Pancreas (tissue), 10 donors: ENCODE data around the gene PEX16. TPM values are rescaled to one million over a fixed set of nuclear protein-coding genes. Genes with fewer than 3 reads are reported as not detected.
A peak's percentile ranks its signal among the peaks of the same experiment; 100 is the strongest.

Experiments
- ATAC-seq, 4 donors: fragments of 200-7000 bp; cut with Tn5 transposase; one replicate each; pipeline versions ENCODE4 v1.8.0 to v1.9.1; 2020; ENCODE audit warnings: mild to moderate bottlenecking in 4 of 4, moderate library complexity in 4 of 4
- DNase-seq, 6 donors: peaks; one replicate each; pipeline ENCODE4 v3.0.0-alpha.2; 2020
- FAIRE-seq: peaks from 2 replicates; lab custom pipeline; 2012; peaks lifted over from hg19 to GRCh38; lab: Jason Lieb, UNC
- H3K27ac ChIP-seq, 4 donors: fragments of 200-600 bp; sonication (generic); 1 replicate in 3 of 4; 2 replicates in 1 of 4; pipeline versions ENCODE4 v1.5.0 to v1.8.0; 2020
- H3K27me3 ChIP-seq, 4 donors: fragments of 200-600 bp; one replicate each; pipeline ENCODE4 v1.8.0; 2021
- H3K36me3 ChIP-seq, 3 donors: fragments of 200-600 bp; sonication (generic) in 1 of 3; one replicate each; pipeline versions ENCODE4 v1.5.0 to v1.8.0; 2020 to 2021
- H3K4me1 ChIP-seq, 3 donors: fragments of 200-600 bp; one replicate each; pipeline ENCODE4 v1.8.0; 2021
- H3K4me3 ChIP-seq, 4 donors: fragments of 200-600 bp; sonication (generic) in 2 of 4; one replicate each; pipeline versions ENCODE4 v1.5.0 to v1.8.0; 2020 to 2021
- H3K9me3 ChIP-seq, 4 donors: fragments of 200-600 bp; one replicate each; pipeline ENCODE4 v1.8.0; 2021
- CTCF ChIP-seq, 4 donors: fragments of 200-600 bp; sonication (generic) in 3 of 4; IDR thresholded peaks; one replicate each; pipeline versions ENCODE4 v1.5.0 to v1.8.0; 2021; ENCODE audit warnings: antibody characterized with exemption in 4 of 4
- WGBS, 2 donors: extraction: QIAGEN DNeasy Blood & Tissue Kit; methylation state at CpG; one replicate each; pipeline ENCODE4 v1.1.7; 2013; 5-methylcytosine and 5-hydroxymethylcytosine counted together
- intact Hi-C, 3 donors: fragments of 100-400 bp; cut with DNase I; formaldehyde crosslinking; loops; one replicate each; pipeline versions ENCODE4 v1.11.1 to v1.14.2; 2022
- polyA plus RNA-seq, 2 donors: library from polyadenylated mRNA; stranded (reverse); fragments of 200-250 nt; gene quantifications; one replicate each; pipeline ENCODE4 v1.2.3, GENCODE V29; 2013
- total RNA-seq, 6 donors: library from RNA; stranded (reverse); fragmentation: NEBNext Ultra II Directional in 4 of 6; extraction: Animal tissue kit (Norgen Biotek cat#: 25700) in 4 of 6; gene quantifications; one replicate each; pipeline versions ENCODE4 v1.2.1 to v1.2.4, GENCODE V29; 2021 to 2023
- donor health status: healthy with polysubstance abuse.
- donor health status: DM: no; HTN: no; CAD: no; lungs with moderate emphysema.
- donor health status: DM: no; HTN: no; CAD: no.
- donor health status: control.
- donor health status: control.
- donor health status: Bipolar disorder and iron deficiency.
- donor health status: DM: yes; HTN: yes; CAD: no.
- donor health status: DM: no; HTN: no; CAD: no.
- donor health status: DM: no; HTN: no; CAD: no.
- donor health status: DM: yes; HTN: yes; CAD: no.

Gene PEX16
- total and polyA plus RNA-seq, 8 donors: 18.6 to 44.3 (median 25.7) TPM

DNA sequence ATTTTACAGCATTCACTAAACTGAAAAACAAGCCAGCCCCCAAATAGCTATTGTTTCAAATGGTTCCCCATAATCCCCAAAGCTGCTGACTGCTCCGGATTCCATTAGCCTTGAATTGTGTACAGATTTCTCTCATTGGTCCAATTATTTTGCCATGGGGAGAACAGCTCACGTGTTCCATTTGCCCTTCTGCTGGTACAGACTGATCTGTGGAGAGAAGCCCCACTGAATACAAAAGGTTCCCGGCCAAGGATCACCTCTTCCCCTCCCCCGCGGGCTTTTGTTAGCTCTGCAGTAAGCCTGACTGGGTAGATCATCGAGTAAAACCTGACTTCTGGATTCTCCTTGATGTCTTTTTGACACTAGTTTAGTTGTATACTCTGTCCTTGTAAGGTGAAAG is 41.3 kb downstream of the PEX16 start:
- no peak overlapping the region for H3K27ac ChIP-seq
- TF ChIP-seq CTCF (IDR thresholded peaks at IDR 0.05): no peak
- intact Hi-C loops: loop anchor here in 1 of 3 donors (10.0 kb wide), 1 partner anchor 128 kb away; no protein-coding TSS in a partner anchor
- H3K9me3 ChIP-seq: no peaks in the 10 kb centered on the region
- FAIRE-seq (no peak), ATAC-seq (no peak), DNase-seq (no peak)
- no peak overlapping the region for H3K4me3 ChIP-seq
- H3K4me1 ChIP-seq: no peaks in the 10 kb centered on the region
- H3K27me3 ChIP-seq: no peaks in the 10 kb centered on the region
- H3K36me3 ChIP-seq: peaks cover 0 to 33% (median 24%) of the 10 kb centered on the region in 3 donors
- WGBS, 2 donors: 67% methylated on average over 6 of the region's 6 CpGs

DNA sequence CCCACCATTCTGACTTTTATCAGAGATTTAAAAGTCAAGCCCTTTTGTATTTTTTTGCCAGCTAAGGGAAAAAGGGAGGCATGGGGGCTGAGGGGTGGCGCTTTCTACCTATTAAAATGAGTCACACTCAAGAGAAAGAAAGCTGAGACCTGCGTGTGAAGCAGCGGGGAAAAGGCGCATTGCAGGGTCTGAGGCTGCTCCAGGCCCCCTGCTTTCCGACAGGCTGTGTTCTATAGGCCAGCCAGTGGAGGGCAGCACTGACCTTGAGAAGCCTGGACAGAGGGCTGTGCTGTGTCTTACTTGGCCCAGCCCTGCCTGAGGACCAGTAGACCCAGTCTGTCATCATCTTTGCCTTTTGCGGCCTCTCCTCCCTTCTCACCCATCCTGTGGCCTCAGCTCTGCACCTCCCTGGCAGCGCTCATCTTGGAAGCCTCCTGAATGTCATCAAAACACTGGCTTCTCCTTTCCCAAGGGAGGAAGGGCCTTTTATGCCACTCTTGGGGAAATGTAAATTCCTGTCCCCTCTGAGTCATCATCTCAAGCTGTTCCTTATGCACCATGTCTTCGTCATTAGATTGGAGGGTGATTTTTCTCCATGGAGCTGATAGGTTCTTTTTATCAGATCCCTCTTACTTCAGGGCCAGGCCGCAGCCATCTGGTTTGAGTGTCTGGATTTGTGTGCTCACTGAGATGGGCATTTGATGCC is 44.9 kb downstream of the PEX16 start:
- no peak overlapping the region for H3K4me3 ChIP-seq
- FAIRE-seq (no peak), ATAC-seq (peak; percentile 72 to 97 (median 92)), DNase-seq (peak in 3 of 6 donors; percentile 42 to 75 (median 66))
- no peaks in the 10 kb centered on the region for H3K27me3 ChIP-seq
- H3K27ac ChIP-seq: no peak overlapping the region
- peaks cover 0 to 56% (median 32%) of the 10 kb centered on the region in 3 donors for H3K36me3 ChIP-seq
- TF ChIP-seq CTCF (IDR thresholded peaks at IDR 0.05): peak; percentile 20 to 40 (median 37)
- 68 to 80% methylated on average over 9 of the region's 9 CpGs for WGBS, 2 donors
- intact Hi-C loops: loop anchor here in 1 of 3 donors (10.0 kb wide), 1 partner anchor 132 kb away; no protein-coding TSS in a partner anchor
- no peaks in the 10 kb centered on the region for H3K9me3 ChIP-seq
- no peaks in the 10 kb centered on the region for H3K4me1 ChIP-seq

DNA sequence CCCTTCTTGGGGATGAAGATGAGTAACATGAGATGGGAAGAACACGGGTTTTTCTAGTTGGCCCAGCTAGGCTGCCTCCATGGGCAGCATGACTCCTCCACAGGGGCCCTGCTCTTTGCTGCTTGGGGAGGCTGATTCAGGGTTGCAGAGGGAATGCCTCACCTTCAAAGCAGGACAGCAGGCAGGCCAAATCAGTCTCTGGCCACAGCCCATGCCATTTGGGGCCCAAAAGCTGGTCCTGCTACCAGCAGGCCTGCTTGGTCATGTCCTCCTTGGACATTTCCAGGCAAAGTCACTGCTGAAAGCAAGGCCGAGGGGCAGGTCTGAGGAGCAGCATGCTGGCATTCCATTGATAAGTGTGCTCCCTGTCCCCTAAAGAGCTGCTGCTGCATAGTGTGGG is 46.0 kb downstream of the PEX16 start:
- Histone ChIP-seq H3K9me3 (no peaks in the 10 kb centered on the region), H3K27ac (no peak overlapping the region), H3K27me3 (no peaks in the 10 kb centered on the region), H3K36me3 (peaks cover 0 to 66% (median 32%) of the 10 kb centered on the region in 3 donors), H3K4me1 (no peaks in the 10 kb centered on the region), H3K4me3 (no peak overlapping the region)
- no peak for DNase-seq
- no peak for FAIRE-seq
- ATAC-seq: no peak
- intact Hi-C loops: loop anchor here in 1 of 3 donors (10.0 kb wide), 1 partner anchor 133 kb away; no protein-coding TSS in a partner anchor
- 93 to 94% methylated on average over 2 of the region's 2 CpGs for WGBS, 2 donors
- TF ChIP-seq CTCF (IDR thresholded peaks at IDR 0.05): no peak

- ATAC-seq: no peak
- intact Hi-C loops: loop anchor here in 1 of 3 donors (10.0 kb wide), 1 partner anchor 134 kb away; no protein-coding TSS in a partner anchor
- Histone ChIP-seq H3K27ac (no peak overlapping the region), H3K27me3 (no peaks in the 10 kb centered on the region), H3K4me3 (no peak overlapping the region), H3K4me1 (no peaks in the 10 kb centered on the region), H3K9me3 (no peaks in the 10 kb centered on the region), H3K36me3 (peaks cover 0 to 69% (median 32%) of the 10 kb centered on the region in 3 donors)
- TF ChIP-seq CTCF (IDR thresholded peaks at IDR 0.05): no peak
- DNase-seq: no peak
- FAIRE-seq: no peak
- WGBS, 2 donors: 87 to 94% methylated on average over 4 of the region's 4 CpGs
Observed at GRCh38 chr11:45870706-45871105, 47.0 kb downstream of the PEX16 start.

DNA sequence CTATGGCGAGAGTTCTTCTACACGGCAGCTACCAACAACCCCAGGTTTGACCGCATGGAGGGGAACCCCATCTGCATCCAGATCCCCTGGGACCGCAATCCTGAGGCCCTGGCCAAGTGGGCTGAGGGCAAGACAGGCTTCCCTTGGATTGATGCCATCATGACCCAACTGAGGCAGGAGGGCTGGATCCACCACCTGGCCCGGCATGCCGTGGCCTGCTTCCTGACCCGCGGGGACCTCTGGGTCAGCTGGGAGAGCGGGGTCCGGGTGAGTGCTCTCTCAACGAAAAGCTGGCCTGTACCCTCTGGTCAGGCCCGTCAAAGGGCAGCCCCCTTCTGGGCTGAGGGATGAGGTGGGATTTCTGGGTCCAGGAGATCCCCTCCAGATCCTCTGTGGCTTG is 48.1 kb downstream of the PEX16 start:
- Histone ChIP-seq H3K27me3 (no peaks in the 10 kb centered on the region), H3K27ac (no peak overlapping the region), H3K4me3 (no peak overlapping the region), H3K36me3 (peaks cover 0 to 74% (median 32%) of the 10 kb centered on the region in 3 donors), H3K9me3 (no peaks in the 10 kb centered on the region), H3K4me1 (no peaks in the 10 kb centered on the region)
- no peak for TF ChIP-seq CTCF (IDR thresholded peaks at IDR 0.05)
- no peak for DNase-seq
- intact Hi-C loops: loop anchor here in 1 of 3 donors (10.0 kb wide), 1 partner anchor 45 kb away; the partner anchor contains the start of gene PEX16
- no peak for FAIRE-seq
- no peak for ATAC-seq
- WGBS, 2 donors: 87 to 89% methylated on average over 12 of the region's 12 CpGs
